ENCODE measurements around the gene ARHGAP11A.

- TF ChIP-seq POLR2AphosphoS5 (IDR thresholded peaks at IDR 0.05) (no peak), POLR2A (IDR thresholded peaks at IDR 0.05) (no peak)
Measured at GRCh38 chr15:32674681-32675080, 59.4 kb downstream of the ARHGAP11A start.
